Measurements from ENCODE around the gene BCL2L1. TPM values are rescaled to one million over a fixed set of nuclear protein-coding genes. Genes with fewer than 3 reads are reported as not detected.
"Not testable (repeated sequence)": the region's sequence is repeated elsewhere in the genome, so short reads cannot be mapped to it uniquely, and the experiment has no call there.

BCL2L1 gene
- total RNA-seq, 1 donor from 2014 or later = 60.4 TPM

DNA sequence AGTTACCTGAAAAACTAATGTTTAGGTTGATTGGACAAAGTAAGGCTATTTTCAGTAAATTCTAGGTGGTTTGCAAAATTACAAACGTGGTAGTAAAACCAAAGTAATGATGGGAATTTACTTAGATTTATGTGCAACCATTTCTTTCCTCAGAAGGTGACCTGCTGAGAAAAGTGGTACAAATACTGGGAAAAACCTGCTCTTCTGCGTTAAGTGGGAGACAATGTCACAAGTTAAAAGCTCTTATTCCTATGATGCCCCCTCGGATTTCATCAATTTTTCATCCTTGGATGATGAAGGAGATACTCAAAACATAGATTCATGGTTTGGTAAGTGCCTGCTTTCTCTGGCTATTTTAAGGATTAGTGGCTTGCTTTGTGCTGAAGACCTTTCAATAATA, 34.6 kb upstream of the BCL2L1 start:
- CTCF ChIA-PET = no interaction called here
- ATAC-seq (ENCODE audit: low read depth) = no peak
- POLR2A ChIA-PET = no interaction called here

DNA sequence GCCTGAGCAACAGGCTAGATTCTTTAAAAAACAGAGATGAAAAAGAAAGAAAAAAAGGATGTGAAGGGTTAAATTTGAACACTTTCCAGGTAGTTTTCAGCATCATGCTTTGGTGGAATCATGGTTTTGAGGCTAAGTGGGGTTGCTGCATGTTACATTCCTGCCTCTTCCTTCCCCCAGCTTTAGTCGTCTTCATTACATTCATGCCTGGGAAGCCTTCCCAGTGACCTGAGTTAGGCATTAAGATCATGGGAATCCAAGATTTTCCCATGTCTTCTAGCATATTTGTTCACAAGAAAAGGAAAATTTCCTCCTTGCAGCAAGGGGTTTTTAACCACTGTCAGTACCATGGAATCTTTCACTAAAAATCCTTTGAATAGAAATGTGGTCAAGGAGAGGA, 28.5 kb upstream of the BCL2L1 start:
- DNase-seq = no peak
- no peaks in the 10 kb centered on the region for H3K9me3 Mint-ChIP-seq
- H3K4me3 Mint-ChIP-seq = no peak overlapping the region
- TF ChIP-seq, protein P1, sequence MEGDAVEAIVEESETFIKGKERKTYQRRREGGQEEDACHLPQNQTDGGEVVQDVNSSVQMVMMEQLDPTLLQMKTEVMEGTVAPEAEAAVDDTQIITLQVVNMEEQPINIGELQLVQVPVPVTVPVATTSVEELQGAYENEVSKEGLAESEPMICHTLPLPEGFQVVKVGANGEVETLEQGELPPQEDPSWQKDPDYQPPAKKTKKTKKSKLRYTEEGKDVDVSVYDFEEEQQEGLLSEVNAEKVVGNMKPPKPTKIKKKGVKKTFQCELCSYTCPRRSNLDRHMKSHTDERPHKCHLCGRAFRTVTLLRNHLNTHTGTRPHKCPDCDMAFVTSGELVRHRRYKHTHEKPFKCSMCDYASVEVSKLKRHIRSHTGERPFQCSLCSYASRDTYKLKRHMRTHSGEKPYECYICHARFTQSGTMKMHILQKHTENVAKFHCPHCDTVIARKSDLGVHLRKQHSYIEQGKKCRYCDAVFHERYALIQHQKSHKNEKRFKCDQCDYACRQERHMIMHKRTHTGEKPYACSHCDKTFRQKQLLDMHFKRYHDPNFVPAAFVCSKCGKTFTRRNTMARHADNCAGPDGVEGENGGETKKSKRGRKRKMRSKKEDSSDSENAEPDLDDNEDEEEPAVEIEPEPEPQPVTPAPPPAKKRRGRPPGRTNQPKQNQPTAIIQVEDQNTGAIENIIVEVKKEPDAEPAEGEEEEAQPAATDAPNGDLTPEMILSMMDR (IDR thresholded peaks at IDR 0.05) = no peak
- no peaks in the 10 kb centered on the region for H3K27me3 Mint-ChIP-seq
- H3K36me3 Mint-ChIP-seq (ENCODE audit: low read depth) = no peaks in the 10 kb centered on the region
- H3K27ac Mint-ChIP-seq = no peak overlapping the region
- intact Hi-C loops (cut with micrococcal nuclease) = no loop called here
- ChIA-PET CTCF (no interaction called here), POLR2A (no interaction called here)
- H3K4me1 Mint-ChIP-seq = no peaks in the 10 kb centered on the region
- ATAC-seq (ENCODE audit: low read depth) = no peak

More for the DNA sequence above, 34.6 kb upstream of the BCL2L1 start:
- TF ChIP-seq, protein P1 (IDR thresholded peaks at IDR 0.05) = no peak
- Mint-ChIP-seq H3K9me3 (no peaks in the 10 kb centered on the region), H3K4me1 (no peaks in the 10 kb centered on the region), H3K27ac (no peak overlapping the region), H3K4me3 (no peak overlapping the region), H3K27me3 (no peaks in the 10 kb centered on the region), H3K36me3 (ENCODE audit: low read depth) (no peaks in the 10 kb centered on the region)
- no peak for DNase-seq
- intact Hi-C loops (cut with micrococcal nuclease) = no loop called here

DNA sequence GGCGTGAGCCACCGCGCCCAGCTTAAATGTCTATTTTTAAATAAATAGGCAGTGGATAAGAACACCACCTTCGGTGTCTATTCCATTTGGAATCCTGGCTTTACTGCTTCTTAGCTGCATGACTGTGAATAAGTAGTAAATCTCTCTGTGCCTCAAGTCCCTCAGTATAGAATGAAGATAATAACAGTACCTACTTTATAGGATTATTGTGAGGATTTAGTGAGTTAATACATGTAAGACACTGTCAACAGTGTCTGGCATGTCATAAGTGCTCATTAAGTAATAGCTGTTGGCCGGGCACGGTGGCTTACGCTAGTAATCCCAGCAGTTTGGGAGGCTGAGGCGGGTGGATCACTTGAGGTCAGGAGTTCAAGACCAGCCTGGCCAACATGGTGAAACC, 26.6 kb upstream of the BCL2L1 start:
- Mint-ChIP-seq H3K9me3 (no peaks in the 10 kb centered on the region), H3K27ac (no peak overlapping the region), H3K36me3 (ENCODE audit: low read depth) (no peaks in the 10 kb centered on the region), H3K27me3 (no peaks in the 10 kb centered on the region), H3K4me1 (no peaks in the 10 kb centered on the region), H3K4me3 (no peak overlapping the region)
- TF ChIP-seq, protein P1 (IDR thresholded peaks at IDR 0.05) = no peak
- POLR2A ChIA-PET = no interaction called here
- DNase-seq (no peak), ATAC-seq (ENCODE audit: low read depth) (no peak)
- CTCF ChIA-PET = no interaction called here
- intact Hi-C loops (cut with micrococcal nuclease) = no loop called here

DNA sequence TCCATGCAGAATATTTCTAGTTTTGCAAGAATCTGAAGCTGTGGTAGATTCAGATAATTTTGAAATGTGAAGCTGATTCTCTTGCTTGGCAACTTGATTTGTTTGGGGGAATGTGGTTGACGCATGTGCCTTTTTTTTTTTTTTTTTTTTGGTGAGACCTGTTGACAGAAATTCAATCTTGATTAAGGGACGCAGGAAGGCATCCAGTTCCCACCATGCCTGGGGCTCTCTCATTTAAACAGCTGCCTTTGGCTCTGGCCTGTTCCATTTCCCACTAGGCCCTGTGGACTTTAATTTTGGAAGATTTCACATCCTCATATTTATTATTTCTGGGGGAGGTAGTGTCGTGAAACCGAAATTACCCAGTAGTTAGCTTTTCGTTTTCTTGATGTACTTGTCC, 25.0 kb upstream of the BCL2L1 start:
- no peak overlapping the region for H3K4me3 Mint-ChIP-seq
- H3K4me1 Mint-ChIP-seq = no peaks in the 10 kb centered on the region
- no peak overlapping the region for H3K27ac Mint-ChIP-seq
- no peak for ATAC-seq (ENCODE audit: low read depth)
- no peaks in the 10 kb centered on the region for H3K27me3 Mint-ChIP-seq
- intact Hi-C loops (cut with micrococcal nuclease) = no loop called here
- CTCF ChIA-PET = interaction anchor here (0.6 to 0.7 kb wide), 2 partner anchors 205 to 284 kb away, joined by 3 read pairs; no protein-coding TSS in a partner anchor
- TF ChIP-seq, protein P1 (IDR thresholded peaks at IDR 0.05) = no peak
- H3K36me3 Mint-ChIP-seq (ENCODE audit: low read depth) = no peaks in the 10 kb centered on the region
- no peak for DNase-seq
- POLR2A ChIA-PET = no interaction called here
- H3K9me3 Mint-ChIP-seq = no peaks in the 10 kb centered on the region

DNA sequence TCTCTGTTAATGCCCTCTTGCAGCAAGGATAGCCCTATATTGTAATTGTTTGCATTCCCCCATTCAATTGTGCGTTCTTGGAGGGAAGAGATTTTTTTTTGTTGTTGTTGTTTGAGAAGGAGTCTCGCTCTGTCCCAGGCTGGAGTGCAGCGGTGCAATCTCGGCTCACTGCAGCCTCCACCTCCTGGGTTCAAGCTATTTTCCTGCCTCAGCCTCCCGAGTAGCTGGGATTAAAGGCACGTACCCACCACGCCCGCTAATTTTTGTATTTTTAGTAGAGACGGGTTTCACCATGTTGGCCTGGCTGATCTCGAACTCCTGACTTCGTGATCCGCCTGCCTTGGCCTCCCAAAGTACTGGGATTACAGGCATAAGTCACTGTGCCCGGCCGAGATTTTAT, 24.4 kb upstream of the BCL2L1 start:
- H3K9me3 Mint-ChIP-seq; H3K4me3 Mint-ChIP-seq; POLR2A ChIA-PET; H3K4me1 Mint-ChIP-seq; H3K27ac Mint-ChIP-seq; H3K27me3 Mint-ChIP-seq; ATAC-seq (ENCODE audit: low read depth); intact Hi-C loops (cut with micrococcal nuclease); H3K36me3 Mint-ChIP-seq (ENCODE audit: low read depth); DNase-seq: not testable (repeated sequence)
- CTCF ChIA-PET = interaction anchor here (0.7 kb wide), 1 partner anchor 285 kb away, joined by 3 read pairs; no protein-coding TSS in a partner anchor

All from activated B cell treated with CpG ODN at 0.5 μM for 24 hours (primary cell).